ENCODE results near the gene KIAA0040. TPM values are rescaled to one million over a fixed set of nuclear protein-coding genes. Genes with fewer than 3 reads are reported as not detected.

The KIAA0040 gene
- total RNA-seq, 1 donor from 2014 or later = not detected

GRCh38 chr1:175157200-175157599, 35.4 kb downstream of the KIAA0040 start:
- peaks cover 5% of the 10 kb centered on the region for H3K4me1 Mint-ChIP-seq (ENCODE audit: low read depth, unreplicated experiment)
- TF ChIP-seq CTCF (IDR thresholded peaks at IDR 0.05; ENCODE audit: partially characterized antibody, unreplicated experiment) = no peak
- no peak overlapping the region for H3K4me3 Mint-ChIP-seq (ENCODE audit: unreplicated experiment)
- no peaks in the 10 kb centered on the region for H3K9me3 Mint-ChIP-seq (ENCODE audit: unreplicated experiment)
- no peak overlapping the region for H3K27ac Mint-ChIP-seq (ENCODE audit: unreplicated experiment)
- no peaks in the 10 kb centered on the region for H3K36me3 Mint-ChIP-seq (ENCODE audit: unreplicated experiment)
- DNase-seq = no peak
- H3K27me3 Mint-ChIP-seq (ENCODE audit: unreplicated experiment) = peaks cover 6% of the 10 kb centered on the region

GRCh38 chr1:175155936-175156335, 36.6 kb downstream of the KIAA0040 start:
- peaks cover 8% of the 10 kb centered on the region for H3K27me3 Mint-ChIP-seq (ENCODE audit: unreplicated experiment)
- TF ChIP-seq CTCF (IDR thresholded peaks at IDR 0.05; ENCODE audit: partially characterized antibody, unreplicated experiment) = no peak

GRCh38 chr1:175155473-175155856, 37.1 kb downstream of the KIAA0040 start:
- H3K27me3 Mint-ChIP-seq (ENCODE audit: unreplicated experiment) = peaks cover 10% of the 10 kb centered on the region

More at GRCh38 chr1:175155936-175156335, 36.6 kb downstream of the KIAA0040 start:
- no peak overlapping the region for H3K4me3 Mint-ChIP-seq (ENCODE audit: unreplicated experiment)
- DNase-seq = no peak
- no peak overlapping the region for H3K27ac Mint-ChIP-seq (ENCODE audit: unreplicated experiment)
- peaks cover 5% of the 10 kb centered on the region for H3K4me1 Mint-ChIP-seq (ENCODE audit: low read depth, unreplicated experiment)
- H3K9me3 Mint-ChIP-seq (ENCODE audit: unreplicated experiment) = no peaks in the 10 kb centered on the region
- H3K36me3 Mint-ChIP-seq (ENCODE audit: unreplicated experiment) = no peaks in the 10 kb centered on the region

GRCh38 chr1:175154629-175155472, 37.7 kb downstream of the KIAA0040 start:
- Mint-ChIP-seq H3K4me1 (ENCODE audit: low read depth, unreplicated experiment) (peaks cover 5% of the 10 kb centered on the region), H3K36me3 (ENCODE audit: unreplicated experiment) (no peaks in the 10 kb centered on the region), H3K27me3 (ENCODE audit: unreplicated experiment) (peaks cover 10% of the 10 kb centered on the region), H3K27ac (ENCODE audit: unreplicated experiment) (no peak overlapping the region), H3K9me3 (ENCODE audit: unreplicated experiment) (no peaks in the 10 kb centered on the region), H3K4me3 (ENCODE audit: unreplicated experiment) (no peak overlapping the region)
- peak; percentile 87 for TF ChIP-seq CTCF (IDR thresholded peaks at IDR 0.05; ENCODE audit: partially characterized antibody, unreplicated experiment)
- peak; percentile 78 for DNase-seq

More at GRCh38 chr1:175155473-175155856, 37.1 kb downstream of the KIAA0040 start:
- DNase-seq = no peak
- no peak for TF ChIP-seq CTCF (IDR thresholded peaks at IDR 0.05; ENCODE audit: partially characterized antibody, unreplicated experiment)
- H3K27ac Mint-ChIP-seq (ENCODE audit: unreplicated experiment) = no peak overlapping the region
- peaks cover 5% of the 10 kb centered on the region for H3K4me1 Mint-ChIP-seq (ENCODE audit: low read depth, unreplicated experiment)
- H3K9me3 Mint-ChIP-seq (ENCODE audit: unreplicated experiment) = no peaks in the 10 kb centered on the region
- H3K36me3 Mint-ChIP-seq (ENCODE audit: unreplicated experiment) = no peaks in the 10 kb centered on the region
- H3K4me3 Mint-ChIP-seq (ENCODE audit: unreplicated experiment) = no peak overlapping the region

- Mint-ChIP-seq H3K36me3 (ENCODE audit: unreplicated experiment) (no peaks in the 10 kb centered on the region), H3K27me3 (ENCODE audit: unreplicated experiment) (peaks cover 12% of the 10 kb centered on the region), H3K9me3 (ENCODE audit: unreplicated experiment) (no peaks in the 10 kb centered on the region), H3K4me3 (ENCODE audit: unreplicated experiment) (no peak overlapping the region), H3K4me1 (ENCODE audit: low read depth, unreplicated experiment) (peaks cover 2% of the 10 kb centered on the region), H3K27ac (ENCODE audit: unreplicated experiment) (no peak overlapping the region)
- peak; percentile 84 for DNase-seq
- TF ChIP-seq CTCF (IDR thresholded peaks at IDR 0.05; ENCODE audit: partially characterized antibody, unreplicated experiment) = peak; percentile 87
Observed at GRCh38 chr1:175152006-175152652, 40.4 kb downstream of the KIAA0040 start.

All from glutamatergic neuron (in vitro differentiated cells).